ENCODE data around the gene LRRC70.

GRCh38 chr5:62608529-62609511, 30.2 kb downstream of the LRRC70 start:
- TF ChIP-seq SUZ12 (IDR thresholded peaks at IDR 0.05; ENCODE audit: extremely low read depth, insufficient read depth, insufficient read length), result no peak
- TF ChIP-seq ZNF274 (IDR thresholded peaks at IDR 0.05; ENCODE audit: low read depth, low read length), result no peak
